Sigmoid colon (tissue), 7 donors: ENCODE measurements around the gene TMEM18. TPM values are rescaled to one million over a fixed set of nuclear protein-coding genes. Genes with fewer than 3 reads are reported as not detected.

Experiments
- DNase-seq: peaks from one replicate; pipeline ENCODE4 v3.0.0-alpha.2; 2019
- H3K27ac ChIP-seq, 4 donors: fragments of 200-600 bp; sonication (generic); one replicate each; pipeline ENCODE4 v1.5.1; 2016 to 2019; ENCODE audit warnings: mild to moderate bottlenecking in 1 of 4
- H3K27me3 ChIP-seq, 3 donors: fragments of 200-600 bp; sonication (generic); one replicate each; pipeline ENCODE4 v1.5.1; 2019; ENCODE audit warnings: mild to moderate bottlenecking in 1 of 3
- H3K36me3 ChIP-seq, 4 donors: fragments of 200-600 bp; sonication (generic); one replicate each; pipeline ENCODE4 v1.5.1; 2016 to 2019
- H3K4me1 ChIP-seq, 4 donors: fragments of 200-600 bp; sonication (generic); one replicate each; pipeline ENCODE4 v1.5.1; 2017 to 2019
- H3K4me3 ChIP-seq, 4 donors: fragments of 200-600 bp; sonication (generic); one replicate each; pipeline ENCODE4 v1.5.1; 2017 to 2019; ENCODE audit warnings: mild to moderate bottlenecking in 2 of 4, moderate library complexity in 1 of 4
- H3K9me3 ChIP-seq, 4 donors: fragments of 200-600 bp in 3 of 4; sonication (generic) in 3 of 4; one replicate each; pipeline versions ENCODE4 v1.5.1 to v1.6.1; 2013 to 2019
- CTCF ChIP-seq, 4 experiments: fragments of 450-650 bp in 3 of 4; fragments of 200-600 bp in 1 of 4; IDR thresholded peaks; one replicate each; pipeline ENCODE4 v1.5.1; 2016 to 2019; ENCODE audit warnings: antibody characterized with exemption in 4 of 4, mild to moderate bottlenecking in 3 of 4, moderate library complexity in 2 of 4
- EP300 ChIP-seq, 4 donors: sonication (generic); formaldehyde crosslinking; IDR thresholded peaks; one replicate each; pipeline ENCODE4 v1.6.1; 2017; ENCODE audit warnings: antibody characterized with exemption in 4 of 4
- POLR2A ChIP-seq, 2 donors: fragments of 450-650 bp; IDR thresholded peaks; one replicate each; pipeline ENCODE4 v1.6.1; 2016; ENCODE audit warnings: antibody characterized with exemption in 2 of 2, mild to moderate bottlenecking in 2 of 2, moderate library complexity in 2 of 2
- POLR2AphosphoS5 ChIP-seq, 4 donors: sonication (generic); formaldehyde crosslinking; IDR thresholded peaks; one replicate each; pipeline ENCODE4 v1.6.1; 2017; ENCODE audit warnings: antibody characterized with exemption in 4 of 4
- WGBS, 2 donors: extraction: QIAGEN DNeasy Blood & Tissue Kit; methylation state at CpG; one replicate each; pipeline ENCODE4 v1.1.7; 2013; 5-methylcytosine and 5-hydroxymethylcytosine counted together
- intact Hi-C: fragments of 100-400 bp; cut with DNase I; formaldehyde crosslinking; loops from one replicate; pipeline ENCODE4 v1.15.1; 2023
- polyA plus RNA-seq, 3 donors: library from polyadenylated mRNA; stranded (reverse); fragments of 200-250 nt; gene quantifications; one replicate each; pipeline ENCODE4 v1.2.3, GENCODE V29; 2013
- total RNA-seq, 4 donors: library from RNA; depleted of rRNA; stranded (reverse); fragments of >200 nt; gene quantifications; one replicate each; pipeline ENCODE4 v1.1.0, GENCODE V29; 2016
- donor health status: healthy with polysubstance abuse.
- donor health status: Bipolar disorder and iron deficiency.
- donor health status: healthy.

TMEM18 gene
- total and polyA plus RNA-seq, 7 donors = 10.6 to 26.8 (median 22.7) TPM

- Histone ChIP-seq H3K27me3 (no peaks in the 10 kb centered on the region), H3K4me3 (no peak overlapping the region), H3K4me1 (peaks cover 0 to 5% (median under 1%) of the 10 kb centered on the region in 4 donors), H3K9me3 (peaks cover 0 to 6% (median 4%) of the 10 kb centered on the region in 4 donors), H3K27ac (no peak overlapping the region), H3K36me3 (peaks cover 9 to 82% (median 37%) of the 10 kb centered on the region in 4 donors)
- TF ChIP-seq EP300 (IDR thresholded peaks at IDR 0.05) (no peak), POLR2A (IDR thresholded peaks at IDR 0.05) (no peak), CTCF (IDR thresholded peaks at IDR 0.05) (no peak), POLR2AphosphoS5 (IDR thresholded peaks at IDR 0.05) (no peak)
- no peak for DNase-seq
- 50 to 85% methylated on average over 3 of the region's 3 CpGs for WGBS, 2 donors
- intact Hi-C loops = no loop called here
Measured at GRCh38 chr2:668000-668398, 9.2 kb downstream of the TMEM18 start.

- Histone ChIP-seq H3K36me3 (peaks cover 9 to 77% (median 35%) of the 10 kb centered on the region in 4 donors), H3K27ac (no peak overlapping the region), H3K4me1 (peaks cover 0 to 5% (median 0%) of the 10 kb centered on the region in 4 donors), H3K9me3 (peaks cover 0 to 6% (median 4%) of the 10 kb centered on the region in 4 donors), H3K4me3 (no peak overlapping the region), H3K27me3 (no peaks in the 10 kb centered on the region)
- WGBS, 2 donors = 44 to 78% methylated on average over 5 of the region's 5 CpGs
- DNase-seq = no peak
- intact Hi-C loops = no loop called here
- TF ChIP-seq CTCF (IDR thresholded peaks at IDR 0.05) (peak in 3 of 4 experiments; percentile 27 to 40 (median 27)), EP300 (IDR thresholded peaks at IDR 0.05) (no peak)
Measured at GRCh38 chr2:667332-667999, 9.7 kb downstream of the TMEM18 start.

- Histone ChIP-seq H3K9me3 (peaks cover 0 to 6% (median 4%) of the 10 kb centered on the region in 4 donors), H3K27ac (no peak overlapping the region), H3K36me3 (peaks cover 9 to 68% (median 29%) of the 10 kb centered on the region in 4 donors), H3K4me3 (no peak overlapping the region), H3K27me3 (no peaks in the 10 kb centered on the region), H3K4me1 (peaks cover 0 to 5% (median 0%) of the 10 kb centered on the region in 4 donors)
- intact Hi-C loops = no loop called here
- WGBS, 2 donors = 97 to 98% methylated on average over 15 of the region's 15 CpGs
- DNase-seq = peak; percentile 41
- TF ChIP-seq CTCF (IDR thresholded peaks at IDR 0.05) = no peak
- TF ChIP-seq POLR2A (IDR thresholded peaks at IDR 0.05) = no peak
- no peak for TF ChIP-seq EP300 (IDR thresholded peaks at IDR 0.05)
- no peak for TF ChIP-seq POLR2AphosphoS5 (IDR thresholded peaks at IDR 0.05)
Measured at GRCh38 chr2:666441-666840, 10.8 kb downstream of the TMEM18 start.

GRCh38 chr2:665340-666073, 11.7 kb downstream of the TMEM18 start:
- intact Hi-C loops = no loop called here
- H3K4me3 ChIP-seq = no peak overlapping the region
- peaks cover 0 to 5% (median 0%) of the 10 kb centered on the region in 4 donors for H3K4me1 ChIP-seq
- H3K36me3 ChIP-seq = peaks cover 9 to 61% (median 29%) of the 10 kb centered on the region in 4 donors
- TF ChIP-seq CTCF (IDR thresholded peaks at IDR 0.05) (no peak), EP300 (IDR thresholded peaks at IDR 0.05) (no peak), POLR2AphosphoS5 (IDR thresholded peaks at IDR 0.05) (no peak), POLR2A (IDR thresholded peaks at IDR 0.05) (no peak)
- peaks cover 0 to 6% (median 4%) of the 10 kb centered on the region in 4 donors for H3K9me3 ChIP-seq
- WGBS, 2 donors = 99% methylated on average over 4 of the region's 4 CpGs
- no peak overlapping the region for H3K27ac ChIP-seq
- H3K27me3 ChIP-seq = peaks cover 0 to 4% (median under 1%) of the 10 kb centered on the region in 3 donors
- DNase-seq = no peak
